ENCODE data around the gene ATPAF1.

ATPAF1 gene

GRCh38 chr1:46582972-46583371 is 85.2 kb downstream of the ATPAF1 start:
- DNase-seq: no peak
